ENCODE data around the gene UNC5B.

UNC5B gene

GRCh38 chr10:71274901-71275796 lies 62.8 kb downstream of the UNC5B start:
- H3K27ac ChIP-seq, result no peak overlapping the region
- H3K4me3 ChIP-seq, result no peak overlapping the region
- no peak for TF ChIP-seq CTCF (IDR thresholded peaks at IDR 0.05)
- DNase-seq (ENCODE audit: low spot score), result no peak

- no peak for TF ChIP-seq CTCF (IDR thresholded peaks at IDR 0.05)
- Histone ChIP-seq H3K27ac (no peak overlapping the region), H3K4me3 (no peak overlapping the region)
- DNase-seq (ENCODE audit: low spot score), result no peak
Measured at GRCh38 chr10:71276873-71277272, 64.5 kb downstream of the UNC5B start.

GRCh38 chr10:71277914-71278665 lies 65.7 kb downstream of the UNC5B start:
- Histone ChIP-seq H3K27ac (no peak overlapping the region), H3K4me3 (no peak overlapping the region)
- TF ChIP-seq CTCF (IDR thresholded peaks at IDR 0.05), result no peak
- DNase-seq (ENCODE audit: low spot score), result no peak

GRCh38 chr10:71278691-71279588 lies 66.6 kb downstream of the UNC5B start:
- no peak overlapping the region for H3K27ac ChIP-seq
- DNase-seq (ENCODE audit: low spot score), result no peak
- no peak for TF ChIP-seq CTCF (IDR thresholded peaks at IDR 0.05)
- no peak overlapping the region for H3K4me3 ChIP-seq

- no peak for TF ChIP-seq CTCF (IDR thresholded peaks at IDR 0.05)
- no peak for DNase-seq (ENCODE audit: low spot score)
- Histone ChIP-seq H3K27ac (no peak overlapping the region), H3K4me3 (no peak overlapping the region)
Measured at GRCh38 chr10:71279590-71280170, 67.3 kb downstream of the UNC5B start.

GRCh38 chr10:71280216-71280615 lies 67.8 kb downstream of the UNC5B start:
- Histone ChIP-seq H3K27ac (no peak overlapping the region), H3K4me3 (no peak overlapping the region)
- DNase-seq (ENCODE audit: low spot score), result no peak
- TF ChIP-seq CTCF (IDR thresholded peaks at IDR 0.05), result no peak
